Endothelial cell (in vitro differentiated cells): Measurements from ENCODE around the gene CNTNAP3. TPM values are rescaled to one million over a fixed set of nuclear protein-coding genes. Genes with fewer than 3 reads are reported as not detected.
"Not testable (repeated sequence)": the region's sequence is repeated elsewhere in the genome, so short reads cannot be mapped to it uniquely, and the experiment has no call there.

ENCODE experiments used
- DNase-seq: peaks from one replicate; pipeline ENCODE4 v3.0.0; 2021; ENCODE audit warnings: low spot score
- H3K27ac Mint-ChIP-seq: one replicate; pipeline ENCODE4 v1.8.0; 2021; ENCODE audit warnings: mixed read lengths, inconsistent platforms; ENCODE audit not compliant: unreplicated experiment
- H3K27me3 Mint-ChIP-seq: one replicate; pipeline ENCODE4 v1.8.0; 2021; ENCODE audit warnings: mild to moderate bottlenecking, moderate library complexity, mixed read lengths, inconsistent platforms; ENCODE audit not compliant: unreplicated experiment
- H3K36me3 Mint-ChIP-seq: one replicate; pipeline ENCODE4 v1.8.0; 2021; ENCODE audit warnings: mild to moderate bottlenecking, low read depth, mixed read lengths, inconsistent platforms; ENCODE audit not compliant: unreplicated experiment
- H3K4me1 Mint-ChIP-seq: one replicate; pipeline ENCODE4 v1.8.0; 2021; ENCODE audit warnings: mild to moderate bottlenecking, mixed read lengths, inconsistent platforms; ENCODE audit not compliant: unreplicated experiment
- H3K4me3 Mint-ChIP-seq: one replicate; pipeline ENCODE4 v1.8.0; 2021; ENCODE audit warnings: mild to moderate bottlenecking, mixed read lengths, inconsistent platforms; ENCODE audit not compliant: unreplicated experiment
- H3K9me3 Mint-ChIP-seq: one replicate; pipeline ENCODE4 v1.8.0; 2021; ENCODE audit warnings: mixed read lengths, inconsistent platforms; ENCODE audit not compliant: unreplicated experiment
- CTCF ChIP-seq: fragments of 200-600 bp; sonication (generic); IDR thresholded peaks from one replicate; pipeline ENCODE4 v1.5.0; 2021; ENCODE audit warnings: antibody characterized with exemption; ENCODE audit not compliant: unreplicated experiment
- total RNA-seq: library from RNA; stranded (reverse); fragmentation: NEBNext Ultra II Directional; extraction: Animal tissue kit (Norgen Biotek cat#: 25700); gene quantifications from one replicate; pipeline ENCODE4 v1.2.1, GENCODE V29; 2021; ENCODE audit not compliant: unreplicated experiment

CNTNAP3 gene
- total RNA-seq, 1 donor from 2014 or later = 1.5 TPM

GRCh38 chr9:39132826-39133552 is 155.0 kb downstream of the CNTNAP3 start:
- not testable (repeated sequence) for H3K36me3 Mint-ChIP-seq, H3K27ac Mint-ChIP-seq, H3K4me1 Mint-ChIP-seq, H3K4me3 Mint-ChIP-seq, DNase-seq, H3K27me3 Mint-ChIP-seq, H3K9me3 Mint-ChIP-seq

GRCh38 chr9:39121401-39121800 is 166.6 kb downstream of the CNTNAP3 start:
- H3K4me1 Mint-ChIP-seq, H3K27me3 Mint-ChIP-seq, H3K27ac Mint-ChIP-seq, H3K4me3 Mint-ChIP-seq, H3K9me3 Mint-ChIP-seq, H3K36me3 Mint-ChIP-seq, DNase-seq: not testable (repeated sequence)

GRCh38 chr9:39111746-39112145 is 176.2 kb downstream of the CNTNAP3 start:
- not testable (repeated sequence) for H3K4me1 Mint-ChIP-seq, H3K36me3 Mint-ChIP-seq, H3K27me3 Mint-ChIP-seq, H3K27ac Mint-ChIP-seq, DNase-seq, H3K4me3 Mint-ChIP-seq, H3K9me3 Mint-ChIP-seq

- Mint-ChIP-seq H3K4me3 (no peak overlapping the region), H3K27ac (no peak overlapping the region), H3K4me1 (no peaks in the 10 kb centered on the region), H3K27me3 (no peaks in the 10 kb centered on the region), H3K9me3 (no peaks in the 10 kb centered on the region), H3K36me3 (no peaks in the 10 kb centered on the region)
- no peak for DNase-seq
- TF ChIP-seq CTCF = no peak
These were observed 179.8 kb downstream of the CNTNAP3 start for GRCh38 chr9:39108145-39108544.

- not testable (repeated sequence) for H3K27ac Mint-ChIP-seq, H3K9me3 Mint-ChIP-seq, H3K4me1 Mint-ChIP-seq, H3K36me3 Mint-ChIP-seq, DNase-seq, H3K4me3 Mint-ChIP-seq, H3K27me3 Mint-ChIP-seq
These were observed 190.8 kb downstream of the CNTNAP3 start for GRCh38 chr9:39097208-39097607.

GRCh38 chr9:39085311-39085710 is 202.7 kb downstream of the CNTNAP3 start:
- DNase-seq, H3K4me3 Mint-ChIP-seq, H3K27ac Mint-ChIP-seq, H3K27me3 Mint-ChIP-seq, H3K9me3 Mint-ChIP-seq, H3K36me3 Mint-ChIP-seq, H3K4me1 Mint-ChIP-seq: not testable (repeated sequence)

- H3K4me3 Mint-ChIP-seq, H3K27me3 Mint-ChIP-seq, H3K4me1 Mint-ChIP-seq, H3K27ac Mint-ChIP-seq, H3K9me3 Mint-ChIP-seq, DNase-seq, H3K36me3 Mint-ChIP-seq: not testable (repeated sequence)
These were observed 205.4 kb downstream of the CNTNAP3 start for GRCh38 chr9:39082574-39082973.

GRCh38 chr9:39080081-39080480 is 207.9 kb downstream of the CNTNAP3 start:
- not testable (repeated sequence) for H3K4me3 Mint-ChIP-seq, H3K4me1 Mint-ChIP-seq, H3K36me3 Mint-ChIP-seq, H3K27ac Mint-ChIP-seq, H3K9me3 Mint-ChIP-seq, DNase-seq, H3K27me3 Mint-ChIP-seq

GRCh38 chr9:39078621-39079256 is 209.2 kb downstream of the CNTNAP3 start:
- H3K4me1 Mint-ChIP-seq, H3K36me3 Mint-ChIP-seq, H3K9me3 Mint-ChIP-seq, H3K27ac Mint-ChIP-seq, H3K27me3 Mint-ChIP-seq: not testable (repeated sequence)
- peak; percentile 76 for DNase-seq
- H3K4me3 Mint-ChIP-seq = peak overlapping the region; percentile 51

- not testable (repeated sequence) for H3K9me3 Mint-ChIP-seq, H3K4me3 Mint-ChIP-seq, H3K27me3 Mint-ChIP-seq, DNase-seq, H3K36me3 Mint-ChIP-seq, H3K4me1 Mint-ChIP-seq, H3K27ac Mint-ChIP-seq
These were observed 214.4 kb downstream of the CNTNAP3 start for GRCh38 chr9:39073537-39073936.

GRCh38 chr9:39067683-39068082 is 220.3 kb downstream of the CNTNAP3 start:
- not testable (repeated sequence) for H3K9me3 Mint-ChIP-seq, H3K27me3 Mint-ChIP-seq, DNase-seq, H3K27ac Mint-ChIP-seq, H3K36me3 Mint-ChIP-seq, H3K4me3 Mint-ChIP-seq, H3K4me1 Mint-ChIP-seq
